ENCODE measurements around the gene RELN. TPM values are rescaled to one million over a fixed set of nuclear protein-coding genes. Genes with fewer than 3 reads are reported as not detected.

The RELN gene
- total and polyA plus RNA-seq, 10 of the 15 experiments (the other 5 are each of a cell fraction or from before 2014, with no cell fraction given): 0.11 to 0.21 TPM; not detected in 8

- TF ChIP-seq, protein P1, sequence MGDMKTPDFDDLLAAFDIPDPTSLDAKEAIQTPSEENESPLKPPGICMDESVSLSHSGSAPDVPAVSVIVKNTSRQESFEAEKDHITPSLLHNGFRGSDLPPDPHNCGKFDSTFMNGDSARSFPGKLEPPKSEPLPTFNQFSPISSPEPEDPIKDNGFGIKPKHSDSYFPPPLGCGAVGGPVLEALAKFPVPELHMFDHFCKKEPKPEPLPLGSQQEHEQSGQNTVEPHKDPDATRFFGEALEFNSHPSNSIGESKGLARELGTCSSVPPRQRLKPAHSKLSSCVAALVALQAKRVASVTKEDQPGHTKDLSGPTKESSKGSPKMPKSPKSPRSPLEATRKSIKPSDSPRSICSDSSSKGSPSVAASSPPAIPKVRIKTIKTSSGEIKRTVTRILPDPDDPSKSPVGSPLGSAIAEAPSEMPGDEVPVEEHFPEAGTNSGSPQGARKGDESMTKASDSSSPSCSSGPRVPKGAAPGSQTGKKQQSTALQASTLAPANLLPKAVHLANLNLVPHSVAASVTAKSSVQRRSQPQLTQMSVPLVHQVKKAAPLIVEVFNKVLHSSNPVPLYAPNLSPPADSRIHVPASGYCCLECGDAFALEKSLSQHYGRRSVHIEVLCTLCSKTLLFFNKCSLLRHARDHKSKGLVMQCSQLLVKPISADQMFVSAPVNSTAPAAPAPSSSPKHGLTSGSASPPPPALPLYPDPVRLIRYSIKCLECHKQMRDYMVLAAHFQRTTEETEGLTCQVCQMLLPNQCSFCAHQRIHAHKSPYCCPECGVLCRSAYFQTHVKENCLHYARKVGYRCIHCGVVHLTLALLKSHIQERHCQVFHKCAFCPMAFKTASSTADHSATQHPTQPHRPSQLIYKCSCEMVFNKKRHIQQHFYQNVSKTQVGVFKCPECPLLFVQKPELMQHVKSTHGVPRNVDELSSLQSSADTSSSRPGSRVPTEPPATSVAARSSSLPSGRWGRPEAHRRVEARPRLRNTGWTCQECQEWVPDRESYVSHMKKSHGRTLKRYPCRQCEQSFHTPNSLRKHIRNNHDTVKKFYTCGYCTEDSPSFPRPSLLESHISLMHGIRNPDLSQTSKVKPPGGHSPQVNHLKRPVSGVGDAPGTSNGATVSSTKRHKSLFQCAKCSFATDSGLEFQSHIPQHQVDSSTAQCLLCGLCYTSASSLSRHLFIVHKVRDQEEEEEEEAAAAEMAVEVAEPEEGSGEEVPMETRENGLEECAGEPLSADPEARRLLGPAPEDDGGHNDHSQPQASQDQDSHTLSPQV (IDR thresholded peaks at IDR 0.05): no peak
- TF ChIP-seq POLR2AphosphoS5 (IDR thresholded peaks at IDR 0.05; ENCODE audit: low read length) (no peak), TCF3 (IDR thresholded peaks at IDR 0.05; ENCODE audit: borderline replicate concordance, insufficient read depth, low read depth, low read length) (no peak), ATF2 (IDR thresholded peaks at IDR 0.05; ENCODE audit: low read length) (no peak), IKZF1 (conservative IDR thresholded peaks at IDR 0.05) (no peak), RB1 (IDR thresholded peaks at IDR 0.05; ENCODE audit: borderline replicate concordance) (no peak), PBX3 (IDR thresholded peaks at IDR 0.05; ENCODE audit: insufficient replicate concordance, low read depth, low read length) (no peak), SREBF1 (IDR thresholded peaks at IDR 0.05; ENCODE audit: low read length) (no peak)
Observed at GRCh38 chr7:103533761-103534160, 455.7 kb downstream of the RELN start (continued).

Data from GM12878 (cell line).